GM12864 (cell line): ENCODE measurements around the gene HES5.

Experiments used
- DNase-seq: peaks from one replicate; pipeline ENCODE4 v3.0.0-alpha.2; 2011; ENCODE audit warnings: low read depth
- H3K4me3 ChIP-seq: 2 replicates; pipeline ENCODE4 v1.5.1; 2011; ENCODE audit warnings: mild to moderate bottlenecking, low read depth, low read length, control low read depth
- TF ChIP-seq, protein P1 (sequence below): IDR thresholded peaks from 2 replicates; pipeline ENCODE4 v1.5.1; 2011; ENCODE audit warnings: low read depth, mild to moderate bottlenecking, moderate library complexity, low read length, control low read depth, inconsistent platforms; ENCODE audit errors: missing control alignments

Gene HES5

DNA sequence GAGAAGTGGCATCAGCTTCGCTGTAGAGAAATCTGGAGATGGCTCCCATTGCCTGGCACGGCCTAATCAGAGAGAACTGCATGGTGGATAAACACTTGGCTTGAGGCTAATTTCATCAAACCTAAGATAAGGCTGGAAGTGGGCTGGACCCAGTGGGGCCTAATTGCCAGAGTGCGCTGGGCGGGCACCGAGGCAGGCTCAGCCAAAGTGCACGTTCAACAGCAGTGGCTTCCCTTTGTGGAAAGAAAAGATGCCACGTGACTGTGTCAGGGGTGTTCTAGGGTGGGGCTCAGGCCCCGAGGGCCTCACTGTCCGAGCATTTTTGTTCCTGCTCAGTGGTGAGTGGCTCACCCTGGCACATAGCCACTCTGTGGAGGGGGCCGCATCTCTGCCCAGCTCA, 48.2 kb downstream of the HES5 start:
- H3K4me3 ChIP-seq, result no peak overlapping the region
- TF ChIP-seq, protein P1, sequence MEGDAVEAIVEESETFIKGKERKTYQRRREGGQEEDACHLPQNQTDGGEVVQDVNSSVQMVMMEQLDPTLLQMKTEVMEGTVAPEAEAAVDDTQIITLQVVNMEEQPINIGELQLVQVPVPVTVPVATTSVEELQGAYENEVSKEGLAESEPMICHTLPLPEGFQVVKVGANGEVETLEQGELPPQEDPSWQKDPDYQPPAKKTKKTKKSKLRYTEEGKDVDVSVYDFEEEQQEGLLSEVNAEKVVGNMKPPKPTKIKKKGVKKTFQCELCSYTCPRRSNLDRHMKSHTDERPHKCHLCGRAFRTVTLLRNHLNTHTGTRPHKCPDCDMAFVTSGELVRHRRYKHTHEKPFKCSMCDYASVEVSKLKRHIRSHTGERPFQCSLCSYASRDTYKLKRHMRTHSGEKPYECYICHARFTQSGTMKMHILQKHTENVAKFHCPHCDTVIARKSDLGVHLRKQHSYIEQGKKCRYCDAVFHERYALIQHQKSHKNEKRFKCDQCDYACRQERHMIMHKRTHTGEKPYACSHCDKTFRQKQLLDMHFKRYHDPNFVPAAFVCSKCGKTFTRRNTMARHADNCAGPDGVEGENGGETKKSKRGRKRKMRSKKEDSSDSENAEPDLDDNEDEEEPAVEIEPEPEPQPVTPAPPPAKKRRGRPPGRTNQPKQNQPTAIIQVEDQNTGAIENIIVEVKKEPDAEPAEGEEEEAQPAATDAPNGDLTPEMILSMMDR, result no peak
- DNase-seq, result no peak

DNA sequence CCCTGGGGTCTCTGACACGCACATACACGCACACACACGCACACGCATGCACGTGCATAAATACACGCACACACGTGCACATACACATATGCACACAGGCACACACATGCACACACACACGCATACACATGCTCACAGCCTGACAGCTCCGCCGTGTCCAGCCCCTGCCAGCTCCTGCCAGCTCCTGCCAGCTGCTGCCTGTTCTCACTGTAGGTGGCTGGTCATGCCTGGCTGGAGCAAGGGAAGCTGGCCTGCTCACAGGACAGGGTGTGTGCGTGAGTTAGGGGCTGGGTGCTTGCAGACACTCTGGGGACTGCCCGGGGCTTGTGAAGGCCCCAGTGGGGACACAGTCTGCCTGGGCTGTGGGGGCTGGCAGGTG, 49.1 kb downstream of the HES5 start:
- DNase-seq, result no peak
- H3K4me3 ChIP-seq, result no peak overlapping the region
- TF ChIP-seq, protein P1, result no peak

DNA sequence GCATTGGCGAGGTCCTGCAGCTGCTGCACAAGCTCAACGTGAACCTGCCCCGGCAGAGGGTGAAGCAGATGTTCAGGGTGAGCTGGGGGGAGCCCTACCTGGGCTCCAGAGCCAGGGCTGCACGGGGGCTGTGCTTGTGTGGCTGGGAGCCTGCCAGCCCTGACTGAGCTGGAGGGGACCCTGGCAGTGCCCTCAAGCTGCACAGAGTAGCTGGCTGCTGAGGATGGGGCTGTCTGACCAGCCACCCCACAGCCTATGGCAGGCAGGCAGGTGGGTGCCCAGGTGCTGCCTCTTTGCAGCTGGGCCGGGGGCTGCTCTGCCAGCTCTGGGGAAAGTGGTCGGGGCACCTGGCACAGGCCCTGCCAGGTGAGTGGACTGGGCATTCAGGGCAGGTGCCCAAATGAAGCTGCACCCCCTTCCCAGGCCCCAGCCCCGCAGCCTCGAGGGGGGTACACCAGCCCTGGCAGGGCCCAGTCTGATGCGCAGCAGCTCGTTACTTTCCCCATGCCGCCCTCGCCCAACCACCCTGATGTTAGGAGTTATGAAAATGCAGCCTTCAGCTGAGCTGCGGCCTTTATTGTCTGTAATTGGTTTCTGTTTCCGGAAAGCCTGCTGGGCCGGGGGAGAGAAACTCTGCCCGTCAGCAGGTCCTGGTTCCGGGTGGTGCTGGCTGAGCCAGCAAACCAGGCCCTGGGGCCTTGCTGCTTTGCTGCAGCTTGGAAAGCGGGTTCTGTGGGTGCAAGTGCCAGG, 49.7 kb downstream of the HES5 start:
- no peak overlapping the region for H3K4me3 ChIP-seq
- TF ChIP-seq, protein P1, result no peak
- no peak for DNase-seq

DNA sequence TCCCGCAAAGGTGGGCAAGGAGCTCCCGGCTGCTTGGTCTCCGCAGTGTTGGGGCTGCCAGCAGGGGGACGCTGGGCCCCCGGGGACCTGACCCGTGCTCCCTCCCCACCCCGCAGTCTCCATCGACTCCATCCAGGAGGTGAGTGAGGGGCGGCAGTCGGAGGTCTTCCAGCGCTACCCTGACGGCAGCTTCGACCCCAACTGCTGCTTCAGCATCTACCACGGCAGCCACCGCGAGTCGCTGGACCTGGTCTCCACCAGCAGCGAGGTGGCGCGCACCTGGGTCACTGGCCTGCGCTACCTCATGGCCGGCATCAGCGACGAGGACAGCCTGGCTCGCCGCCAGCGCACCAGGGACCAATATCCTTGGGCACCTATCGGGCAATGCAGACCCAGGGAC, 50.4 kb downstream of the HES5 start:
- TF ChIP-seq, protein P1, result no peak
- H3K4me3 ChIP-seq, result no peak overlapping the region
- DNase-seq, result no peak

DNA sequence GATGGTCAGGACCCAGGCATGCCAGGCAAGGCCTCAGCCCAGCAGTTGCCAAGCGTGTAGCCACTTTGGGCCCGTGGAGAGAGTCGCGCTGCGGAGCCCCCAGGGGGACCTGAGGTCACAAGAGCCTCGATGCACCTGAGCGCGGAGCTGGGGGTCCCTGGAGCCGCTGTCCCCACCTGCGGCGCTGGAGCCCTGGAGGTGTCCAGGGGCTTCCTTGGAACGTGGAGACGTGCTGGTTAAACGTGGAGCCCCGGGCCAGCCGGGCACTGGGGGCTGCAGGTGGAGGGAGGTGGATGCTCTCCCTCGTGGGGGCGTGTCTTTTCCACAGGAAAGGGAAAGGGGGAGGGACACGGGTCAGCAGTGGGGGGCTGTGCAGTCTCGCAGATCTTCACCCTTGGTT, 50.9 kb downstream of the HES5 start:
- no peak overlapping the region for H3K4me3 ChIP-seq
- no peak for DNase-seq
- TF ChIP-seq, protein P1, result no peak
